NCI-H2107 treated with DMSO at 0.1 percent for 48 hours (cell line): ENCODE data around the gene C3orf20.

Experiments used
- DNase-seq: peaks from one replicate; lab custom pipeline; 2025; ENCODE audit not compliant: unreplicated experiment; lab: John Stamatoyannopoulos, UW

C3orf20 gene

DNA sequence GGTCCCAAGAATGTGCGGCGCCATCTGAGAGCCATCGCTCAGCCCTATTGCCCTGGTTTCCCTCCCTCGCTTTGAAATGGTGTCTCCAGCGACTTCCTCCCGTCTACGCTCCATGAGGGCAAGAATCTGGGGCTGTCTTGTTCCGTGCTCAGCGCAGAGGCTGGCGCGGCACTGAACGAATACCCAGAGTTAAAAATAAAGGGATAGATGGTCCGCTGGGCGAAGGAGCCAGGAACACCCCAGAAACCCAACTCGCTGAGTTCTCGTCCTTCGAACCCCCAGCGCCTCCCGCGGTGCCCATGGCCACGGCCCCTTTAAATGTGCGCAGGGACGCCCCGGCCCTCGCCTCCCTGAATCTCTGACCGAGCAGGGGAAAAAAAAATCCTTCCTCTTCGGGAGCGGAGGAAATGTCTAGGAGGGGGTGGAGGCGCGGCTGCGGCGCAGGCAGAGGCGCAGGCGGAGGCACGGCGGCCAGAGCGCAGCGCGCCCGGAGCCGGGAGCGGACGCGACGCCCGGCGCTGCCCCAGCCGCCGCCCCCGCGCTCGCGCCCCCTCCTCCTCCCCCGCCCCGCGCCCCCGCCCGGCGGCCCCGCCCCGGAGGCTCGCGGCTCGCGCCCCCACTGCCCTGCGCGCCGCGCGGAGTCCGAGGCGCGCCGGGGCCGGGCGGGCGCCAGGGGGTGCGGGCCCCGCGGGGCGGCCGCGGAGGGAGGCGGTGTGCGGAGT, 135.3 kb downstream of the C3orf20 start:
- DNase-seq = no peak

- DNase-seq = no peak
Observed at GRCh38 chr3:14810801-14811661, 136.1 kb downstream of the C3orf20 start.

GRCh38 chr3:14811684-14812083, 136.7 kb downstream of the C3orf20 start:
- no peak for DNase-seq

DNA sequence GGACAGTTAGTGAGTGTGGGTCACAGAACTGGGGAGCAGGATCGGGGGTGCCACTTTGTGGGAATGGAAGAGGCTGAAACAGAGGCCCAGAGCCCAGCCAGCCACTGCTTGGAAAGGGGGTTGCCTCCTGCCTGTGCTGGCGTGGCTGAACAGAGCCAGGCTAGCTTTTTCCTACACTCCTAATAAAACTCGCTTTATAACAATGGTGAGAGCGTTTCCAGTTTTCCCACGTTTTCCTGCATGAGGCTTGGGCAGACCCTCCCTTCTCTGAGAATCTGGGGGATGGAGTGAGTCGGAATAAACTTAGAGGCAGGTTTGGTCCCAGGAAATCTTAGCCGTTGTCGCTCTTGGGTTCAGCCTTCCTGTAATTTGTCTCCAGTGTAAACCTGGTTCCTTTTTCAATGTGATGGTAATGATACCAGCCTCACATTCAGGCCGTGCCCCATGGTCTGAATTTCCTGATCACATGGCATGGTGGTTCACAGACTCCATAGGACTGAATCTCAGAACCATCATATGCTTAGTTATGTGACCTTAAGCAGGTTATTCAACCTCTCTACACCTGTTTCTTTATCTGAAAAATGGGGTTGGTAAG, 137.4 kb downstream of the C3orf20 start:
- no peak for DNase-seq

DNA sequence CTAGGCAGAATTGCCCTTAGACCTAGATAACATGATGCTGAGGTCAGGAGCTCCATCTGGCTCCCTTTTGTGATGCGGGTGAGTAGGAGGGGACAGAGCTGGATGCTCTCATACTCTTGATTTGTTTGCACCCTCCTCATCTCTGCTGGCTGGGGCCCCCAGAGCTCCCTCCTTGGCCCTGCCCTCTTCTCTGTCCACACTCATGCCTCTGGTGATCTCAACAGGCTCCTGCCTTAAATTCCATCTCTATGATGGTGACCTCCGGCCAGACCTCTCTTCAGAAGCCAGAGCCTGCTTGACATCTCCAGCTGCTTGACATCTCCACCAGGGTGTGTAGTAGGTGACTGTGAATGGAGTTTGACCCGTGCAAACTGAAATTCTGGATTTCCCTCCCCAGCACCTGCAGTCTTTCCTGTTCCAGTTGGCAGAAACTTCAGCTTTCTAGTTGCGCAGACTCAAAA, 139.5 kb downstream of the C3orf20 start:
- no peak for DNase-seq

DNA sequence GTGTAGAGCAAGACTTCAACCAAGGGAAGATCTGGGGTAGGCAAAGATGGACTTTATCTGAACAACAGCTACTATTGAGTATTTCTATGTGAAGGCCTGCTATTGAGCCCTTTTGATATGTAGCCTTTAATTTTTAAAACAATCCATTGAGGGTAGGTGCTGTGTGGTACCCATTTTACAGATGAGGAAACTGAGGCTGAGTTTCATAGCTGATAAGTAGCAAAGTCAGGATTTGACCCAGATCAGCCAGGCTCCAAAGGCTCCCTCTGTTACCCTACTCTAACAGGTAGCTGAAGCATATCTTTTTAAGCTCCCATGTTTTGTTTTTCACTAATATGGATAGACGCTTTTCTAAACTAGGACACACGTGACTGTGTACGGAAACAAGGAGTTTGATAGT, 141.4 kb downstream of the C3orf20 start:
- no peak for DNase-seq

DNA sequence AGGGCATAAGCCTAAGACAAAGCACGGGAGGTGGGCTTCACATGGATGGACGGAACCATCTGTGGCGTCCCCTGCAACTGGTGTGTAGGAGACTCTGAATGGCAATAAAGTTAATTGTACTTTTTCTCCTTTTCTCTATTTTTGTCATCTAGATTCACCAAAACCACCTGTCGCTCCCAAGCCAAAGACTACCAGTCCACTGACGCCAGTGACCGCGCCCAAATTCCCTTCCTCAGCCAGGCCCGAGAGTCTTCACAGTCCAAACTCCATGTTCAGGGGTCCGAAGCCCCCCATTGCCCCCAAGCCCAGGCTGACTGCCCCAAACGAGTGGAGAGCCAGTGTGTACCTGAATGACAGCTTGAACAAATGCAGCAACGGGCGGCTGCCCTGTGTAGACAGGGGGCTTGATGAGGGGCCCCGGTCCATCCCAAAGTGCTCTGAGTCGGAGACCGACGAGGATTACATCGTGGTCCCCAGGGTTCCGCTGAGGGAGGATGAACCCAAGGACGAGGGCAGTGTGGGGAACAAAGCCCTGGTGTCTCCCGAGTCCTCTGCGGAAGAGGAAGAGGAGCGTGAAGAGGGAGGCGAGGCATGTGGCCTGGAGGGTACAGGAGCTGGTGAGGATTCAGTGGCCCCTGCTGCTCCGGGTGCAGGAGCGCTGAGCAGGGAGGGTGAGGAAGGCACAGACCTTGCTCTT, 144.0 kb downstream of the C3orf20 start, which contains the start of gene FGD5:
Gene FGD5, plus strand, starts transcription at position 159 of the 697 bp plus-strand sequence. Its CDS starts 110 bp downstream, at position 269.
- DNase-seq = no peak

DNA sequence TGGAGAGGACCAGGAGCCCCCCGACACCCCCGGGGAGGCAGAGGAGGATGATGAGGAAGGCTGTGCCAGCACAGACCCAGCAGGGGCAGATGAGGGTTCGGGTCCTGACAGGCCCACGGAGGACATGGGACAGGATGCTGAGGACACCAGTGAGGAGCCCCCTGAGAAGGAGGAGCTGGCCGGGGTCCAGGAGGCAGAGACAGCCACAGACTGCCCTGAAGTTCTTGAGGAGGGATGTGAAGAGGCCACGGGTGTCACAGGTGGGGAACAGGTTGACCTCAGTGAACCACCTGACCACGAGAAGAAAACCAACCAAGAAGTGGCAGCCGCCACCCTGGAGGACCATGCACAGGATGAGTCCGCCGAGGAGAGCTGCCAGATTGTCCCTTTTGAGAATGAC, 144.7 kb downstream of the C3orf20 start:
- DNase-seq = no peak

DNA sequence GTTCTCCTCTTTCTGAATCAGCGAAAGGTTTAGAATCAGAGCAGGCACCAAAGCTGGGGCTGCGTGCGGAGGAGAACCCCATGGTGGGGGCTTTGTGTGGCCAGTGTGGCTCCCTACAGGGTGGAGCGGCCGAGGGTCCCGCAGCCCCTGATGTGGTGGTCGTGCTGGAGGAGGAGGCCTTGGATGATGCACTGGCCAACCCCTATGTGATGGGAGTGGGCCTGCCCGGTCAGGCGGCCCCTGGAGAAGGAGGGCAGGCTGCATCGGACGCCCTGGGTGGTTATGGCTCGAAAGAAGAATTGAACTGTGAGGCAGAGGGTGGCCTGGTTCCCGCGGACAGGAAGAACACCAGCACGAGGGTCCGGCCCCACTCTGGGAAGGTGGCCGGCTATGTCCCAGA, 145.2 kb downstream of the C3orf20 start:
- DNase-seq = no peak

- DNase-seq = no peak
Observed at GRCh38 chr3:14821151-14821550, 146.2 kb downstream of the C3orf20 start.

DNA sequence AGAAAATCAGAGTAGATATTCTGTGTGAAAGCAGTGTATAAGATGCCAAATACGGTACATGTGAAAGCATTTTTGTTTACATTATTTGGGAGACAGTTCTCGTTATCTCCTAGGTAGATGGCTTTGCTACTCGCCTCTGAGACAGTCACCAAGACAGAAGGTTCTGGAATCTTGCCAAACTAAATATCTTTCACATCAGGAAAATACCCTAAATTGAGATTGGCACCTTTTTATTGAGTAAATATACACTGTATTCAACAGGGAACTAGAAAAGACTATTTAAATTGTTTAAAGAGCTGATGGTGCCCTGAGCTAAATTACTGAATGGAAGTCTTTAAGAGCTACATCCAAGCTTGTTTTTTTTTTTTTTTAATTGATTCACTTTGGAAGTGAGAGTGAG, 147.2 kb downstream of the C3orf20 start:
- DNase-seq = no peak
